ENCODE measurements around the gene NOBOX. TPM values are rescaled to one million over a fixed set of nuclear protein-coding genes. Genes with fewer than 3 reads are reported as not detected.
"Not testable (repeated sequence)": the region's sequence is repeated elsewhere in the genome, so short reads cannot be mapped to it uniquely, and the experiment has no call there.

The NOBOX gene
- total RNA-seq, 2 experiments from 2014 or later = not detected

DNA sequence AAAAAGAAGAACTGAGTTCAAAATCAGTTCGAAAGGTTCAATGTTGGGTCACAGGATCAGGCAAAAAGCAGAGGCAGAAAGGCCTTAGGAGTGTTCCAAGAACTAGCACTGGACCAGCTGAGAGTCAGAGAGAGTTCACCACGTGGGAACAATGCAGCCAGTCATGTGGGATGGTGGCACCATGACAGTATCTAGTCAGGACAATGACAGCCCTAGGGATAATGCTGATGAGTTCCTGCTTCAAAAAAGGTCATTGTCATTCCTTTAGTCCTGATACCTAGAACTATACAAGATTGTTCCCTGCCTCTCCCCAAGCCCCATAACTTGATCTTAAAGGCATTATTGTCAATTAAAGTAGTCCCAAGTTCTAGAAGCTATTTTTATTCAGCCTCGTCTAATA, 51.8 kb downstream of the NOBOX start:
- H3K27ac Mint-ChIP-seq; DNase-seq; H3K27me3 Mint-ChIP-seq; POLR2A ChIA-PET; H3K4me3 Mint-ChIP-seq; H3K36me3 Mint-ChIP-seq; CTCF ChIA-PET; intact Hi-C loops (cut with micrococcal nuclease); H3K9me3 Mint-ChIP-seq: not testable (repeated sequence)
- H3K4me1 Mint-ChIP-seq (ENCODE audit: low read depth) = peaks cover 13% of the 10 kb centered on the region

DNA sequence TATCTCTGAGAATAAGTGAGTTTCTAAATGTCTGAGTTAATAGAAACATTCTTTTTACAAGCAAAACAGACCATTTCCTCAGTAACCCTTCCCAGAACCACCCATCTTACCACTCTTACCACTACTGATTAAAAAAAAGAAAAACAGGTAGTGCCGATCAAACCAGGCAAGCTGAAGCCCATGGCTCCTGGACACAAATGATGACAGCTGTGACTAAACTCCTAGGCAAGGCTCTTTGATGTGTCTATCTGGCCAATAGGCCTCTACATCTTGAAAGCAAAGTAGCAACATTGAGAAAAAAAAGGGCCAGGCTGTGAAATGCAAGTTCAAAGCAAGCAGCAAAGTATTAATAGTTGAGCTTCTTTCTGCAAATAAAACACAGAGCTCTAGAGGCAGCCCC, 54.9 kb downstream of the NOBOX start:
- intact Hi-C loops (cut with micrococcal nuclease); H3K36me3 Mint-ChIP-seq; H3K27ac Mint-ChIP-seq; CTCF ChIA-PET; POLR2A ChIA-PET; H3K4me3 Mint-ChIP-seq; H3K27me3 Mint-ChIP-seq; H3K9me3 Mint-ChIP-seq; DNase-seq: not testable (repeated sequence)
- H3K4me1 Mint-ChIP-seq (ENCODE audit: low read depth) = peaks cover 11% of the 10 kb centered on the region

Other genes starting within 250 kb of the NOBOX start
- 1 to 10 TPM; 3.1 to 3.6 TPM for gene CTAGE4, start 220.2 kb downstream of the NOBOX start, total RNA-seq
- 1 to 10 TPM; 8.8 to 9.6 TPM for gene ARHGEF35, start 207.9 kb downstream of the NOBOX start, total RNA-seq
- not detected for gene OR2A42, start 164.1 kb downstream of the NOBOX start, total RNA-seq
- 1 to 10 TPM; 2.0 to 2.2 TPM for gene OR2A7, start 138.9 kb downstream of the NOBOX start, total RNA-seq
- gene CTAGE8, start 134.4 kb downstream of the NOBOX start, total RNA-seq = 1 to 10 TPM; 1.7 to 1.8 TPM
- gene OR2A1, start 91.3 kb downstream of the NOBOX start, total RNA-seq = not detected
- 10 to 100 TPM; 17.0 to 17.2 TPM for gene ARHGEF5, start 48.3 kb downstream of the NOBOX start, total RNA-seq